HepG2 (cell line): ENCODE data around the gene ZFR. TPM values are rescaled to one million over a fixed set of nuclear protein-coding genes. Genes with fewer than 3 reads are reported as not detected.

Experiments
- ATAC-seq: fragments of 200-7000 bp; cut with Tn5 transposase; 3 replicates; pipeline ENCODE4 v1.9.1; 2020; ENCODE audit warnings: mild to moderate bottlenecking, moderate library complexity
- BruUV-seq: library from RNA; stranded (reverse); fragments of 400-500 nt; replicated peaks from 2 replicates; lab custom pipeline; 2021; lab: Mats Ljungman, UMichigan
- CTCF ChIA-PET: fragments of 300-600 bp; formaldehyde crosslinking; extraction: SDS; loops from one replicate; lab custom pipeline; 2021; ENCODE audit warnings: low total read pairs, inconsistent platforms, low intra/inter-chr PET ratio; lab: Yijun Ruan, JAX
- POLR2A ChIA-PET: fragments of 350-600 bp; sonication (Branson Sonifier 250); formaldehyde crosslinking; loops from one replicate; lab custom pipeline; 2020; ENCODE audit warnings: antibody characterized with exemption, inconsistent platforms; lab: Yijun Ruan, JAX
- DNase-seq: peaks from one replicate; pipeline ENCODE4 v3.0.0-alpha.2; 2015; ENCODE audit warnings: low spot score
- FAIRE-seq: peaks from 3 replicates; lab custom pipeline; 2011; peaks lifted over from hg19 to GRCh38; lab: Jason Lieb, UNC
- H2AFZ ChIP-seq: one replicate; pipeline ENCODE4 v1.6.1; 2011; ENCODE audit warnings: low read length, inconsistent platforms
- H3K27ac ChIP-seq: fragments of 300-600 bp; 3 replicates; pipeline ENCODE4 v1.8.0; 2011; ENCODE audit warnings: mixed run types, mild to moderate bottlenecking, mixed read lengths, low read length, inconsistent platforms; ENCODE audit not compliant: insufficient read depth; ENCODE audit errors: extremely low read length
- H3K27me3 ChIP-seq, 2 experiments: fragments of 200-600 bp in 1 of 2; 2 replicates in 1 of 2; 3 replicates in 1 of 2; pipeline versions ENCODE4 v1.6.0 to v1.8.0; 2011; ENCODE audit warnings: low read length in 2 of 2, mild to moderate bottlenecking in 2 of 2, moderate library complexity in 2 of 2, inconsistent platforms in 1 of 2; ENCODE audit not compliant: insufficient read depth in 2 of 2, control insufficient read depth in 1 of 2
- H3K36me3 ChIP-seq, 2 experiments: fragments of 200-600 bp in 1 of 2; replicated peaks in 1 of 2; 2 replicates in 1 of 2; 3 replicates in 1 of 2; pipeline versions ENCODE4 v1.5.1 to v1.8.0; 2011; ENCODE audit warnings: low read length in 2 of 2, inconsistent platforms in 1 of 2; ENCODE audit not compliant: insufficient read depth in 2 of 2, control insufficient read depth in 1 of 2
- H3K4me1 ChIP-seq: 2 replicates; pipeline ENCODE4 v1.5.1; 2012; ENCODE audit warnings: low read length, inconsistent platforms; ENCODE audit not compliant: insufficient read depth
- H3K4me2 ChIP-seq: 2 replicates; pipeline ENCODE4 v1.6.0; 2011; ENCODE audit warnings: low read depth, low read length, inconsistent platforms
- H3K4me3 ChIP-seq, 3 experiments: fragments of 200-600 bp in 1 of 3; sonication (generic), shearing (Covaris generic) in 1 of 3; replicated peaks in 1 of 3; 2 replicates each; pipeline ENCODE4 v1.5.1; 2011 to 2016; ENCODE audit warnings: low read length in 3 of 3, inconsistent platforms in 2 of 3, low read depth in 2 of 3, mild to moderate bottlenecking in 2 of 3, control low read depth in 1 of 3, mixed read lengths in 1 of 3; ENCODE audit not compliant: insufficient read depth in 1 of 3
- H3K79me2 ChIP-seq: one replicate; pipeline ENCODE4 v1.6.1; 2011; ENCODE audit warnings: low read length, inconsistent platforms; ENCODE audit not compliant: insufficient read depth
- H3K9ac ChIP-seq: 2 replicates; pipeline ENCODE4 v1.6.0; 2011; ENCODE audit warnings: mild to moderate bottlenecking, low read depth, low read length, inconsistent platforms; ENCODE audit not compliant: insufficient read depth
- H3K9me3 ChIP-seq: 2 replicates; pipeline ENCODE4 v1.5.1; 2012; ENCODE audit warnings: mild to moderate bottlenecking, low read length
- H4K20me1 ChIP-seq: 2 replicates; pipeline ENCODE4 v1.6.0; 2011; ENCODE audit warnings: inconsistent platforms, mild to moderate bottlenecking, low read length, moderate library complexity; ENCODE audit not compliant: insufficient read depth
- CHD4 ChIP-seq: fragments of 200-600 bp; sonication (generic); IDR thresholded peaks from 2 replicates; pipeline ENCODE4 v1.7.0; 2017; ENCODE audit warnings: mild to moderate bottlenecking, low read length, borderline replicate concordance
- NCOA5 ChIP-seq: sonication (generic); formaldehyde crosslinking; IDR thresholded peaks from 2 replicates; pipeline ENCODE4 v1.4.0; 2020; ENCODE audit warnings: missing genetic modification reagents
- NRL ChIP-seq: sonication (generic); formaldehyde crosslinking; IDR thresholded peaks from 2 replicates; pipeline ENCODE4 v1.5.0; 2020; ENCODE audit warnings: missing genetic modification reagents, mild to moderate bottlenecking, moderate library complexity, borderline replicate concordance
- PHB2 ChIP-seq: fragments of 450-650 bp; IDR thresholded peaks from 2 replicates; pipeline ENCODE4 v1.6.1; 2018; ENCODE audit not compliant: partially characterized antibody
- POLR2G ChIP-seq: fragments of 200-400 bp; formaldehyde crosslinking; IDR thresholded peaks from 2 replicates; pipeline ENCODE4 v1.6.1; 2018; ENCODE audit warnings: mild to moderate bottlenecking, low read depth, low read length, moderate library complexity
- SIN3A ChIP-seq: IDR thresholded peaks from 2 replicates; pipeline ENCODE4 v1.6.1; 2011; ENCODE audit warnings: low read depth, mild to moderate bottlenecking, control low read depth, low read length, borderline replicate concordance
- THAP7 ChIP-seq: sonication (generic); formaldehyde crosslinking; IDR thresholded peaks from 2 replicates; pipeline ENCODE4 v1.8.1; 2023; ENCODE audit warnings: mild to moderate bottlenecking, missing genetic modification reagents
- ZNF263 ChIP-seq: sonication (generic); formaldehyde crosslinking; IDR thresholded peaks from 2 replicates; pipeline ENCODE4 v1.4.0; 2020; ENCODE audit warnings: missing genetic modification reagents
- ZNF329 ChIP-seq: sonication (generic); formaldehyde crosslinking; IDR thresholded peaks from 2 replicates; pipeline ENCODE4 v1.9.0; 2021; ENCODE audit warnings: low read depth, mild to moderate bottlenecking, missing genetic modification reagents
- ZNF557 ChIP-seq: sonication (generic); formaldehyde crosslinking; IDR thresholded peaks from 2 replicates; pipeline ENCODE4 v1.4.0; 2020; ENCODE audit warnings: missing genetic modification reagents
- ZNF570 ChIP-seq: sonication (generic); formaldehyde crosslinking; IDR thresholded peaks from 2 replicates; pipeline ENCODE4 v1.4.0; 2020; ENCODE audit warnings: mild to moderate bottlenecking, missing genetic modification reagents, borderline replicate concordance
- ZNF609 ChIP-seq: sonication (generic); formaldehyde crosslinking; IDR thresholded peaks from 2 replicates; pipeline ENCODE4 v1.4.0; 2020; ENCODE audit warnings: mild to moderate bottlenecking, missing genetic modification reagents, borderline replicate concordance
- ZNF772 ChIP-seq: sonication (generic); formaldehyde crosslinking; IDR thresholded peaks from 2 replicates; pipeline ENCODE4 v1.5.0; 2020; ENCODE audit warnings: mild to moderate bottlenecking, missing genetic modification reagents
- WGBS: methylation state at CpG from one replicate; pipeline ENCODE4 v1.1.6; 2017; ENCODE audit warnings: low lambda C conversion rate; 5-methylcytosine and 5-hydroxymethylcytosine counted together
- in situ Hi-C: cut with HindIII; loops from 2 replicates; pipeline ENCODE4 v1.10.0; 2017; ENCODE audit warnings: low pct_unique_long_range_greater_than_20kb; ENCODE audit not compliant: extremely low pct_ligation_motif_present
- intact Hi-C: fragments of 100-400 bp; cut with micrococcal nuclease; formaldehyde crosslinking; loops from one replicate; pipeline ENCODE4 v1.10.0; 2022; ENCODE audit not compliant: unreplicated experiment
- polyA plus RNA-seq, 8 experiments: library from polyadenylated mRNA; depleted of rRNA in 3 of 8; stranded (reverse) in 7 of 8; unstranded in 1 of 8; fragments of >200 nt; fragmentation: Illumina TruSeq in 4 of 8; extraction: Trizol in 4 of 8; gene quantifications; 2 replicates each; pipeline versions ENCODE4 v1.2.1 to v1.2.3, GENCODE V29; 2011 to 2016; ENCODE audit warnings: low read depth in 4 of 8, missing spikeins in 1 of 8, mixed read lengths in 1 of 8; ENCODE audit not compliant: insufficient read depth in 1 of 8
- total RNA-seq, 5 experiments: library from RNA; depleted of rRNA; stranded (reverse); fragments of >200 nt; fragmentation: Illumina TruSeq; extraction: Trizol; gene quantifications; 2 replicates each; pipeline ENCODE4 v1.2.3, GENCODE V29; 2016; ENCODE audit warnings: low read depth in 1 of 5

Gene ZFR
- total and polyA plus RNA-seq, 2 of the 13 experiments (the other 11 are each of a cell fraction or from before 2014, with no cell fraction given) = 89.0 to 92.8 TPM

GRCh38 chr5:32383065-32383464 is 61.5 kb downstream of the ZFR start:
- ATAC-seq = no peak
- H4K20me1 ChIP-seq = no peaks in the 10 kb centered on the region
- H3K79me2 ChIP-seq = no peaks in the 10 kb centered on the region
- 100% methylated on average over 2 of the region's 2 CpGs for WGBS
- TF ChIP-seq NRL (CRISPR knock-in tag) (no peak), PHB2 (no peak), THAP7 (CRISPR knock-in tag) (no peak), ZNF329 (CRISPR knock-in tag) (no peak), ZNF772 (no peak), POLR2G (no peak), CHD4 (no peak), NCOA5 (CRISPR knock-in tag) (no peak), ZNF557 (CRISPR knock-in tag) (no peak), ZNF263 (CRISPR knock-in tag) (no peak), ZNF609 (CRISPR knock-in tag) (no peak), ZNF570 (no peak), SIN3A (no peak)
- in situ Hi-C loops = no loop called here
- no peak overlapping the region for H3K27ac ChIP-seq
- no peak overlapping the region for H2AFZ ChIP-seq
- ChIA-PET CTCF (no interaction called here), POLR2A (no interaction called here)
- H3K9ac ChIP-seq = no peak overlapping the region
- intact Hi-C loops = no loop called here
- peaks cover 13% of the 10 kb centered on the region for H3K4me1 ChIP-seq
- no peaks in the 10 kb centered on the region for H3K9me3 ChIP-seq
- no peak overlapping the region for H3K4me2 ChIP-seq
- DNase-seq = no peak
- FAIRE-seq = no peak
- H3K36me3 ChIP-seq = peaks cover 9 to 83% of the 10 kb centered on the region in 2 experiments
- no peak overlapping the region for H3K4me3 ChIP-seq
- no peaks in the 10 kb centered on the region for H3K27me3 ChIP-seq
- BruUV-seq = no TSS peak
